ENCODE measurements around the gene TMEM244.
"Not testable (repeated sequence)": the region's sequence is repeated elsewhere in the genome, so short reads cannot be mapped to it uniquely, and the experiment has no call there.

Gene TMEM244

GRCh38 chr6:129802920-129803319, 58.2 kb downstream of the TMEM244 start:
- not testable (repeated sequence) for DNase-seq

- no peak for DNase-seq
Observed at GRCh38 chr6:129801909-129802308, 59.2 kb downstream of the TMEM244 start.

- no peak for DNase-seq
Observed at GRCh38 chr6:129795261-129795660, 65.9 kb downstream of the TMEM244 start.

- DNase-seq = no peak
Observed at GRCh38 chr6:129793447-129793846, 67.7 kb downstream of the TMEM244 start.

GRCh38 chr6:129792049-129792448, 69.1 kb downstream of the TMEM244 start:
- DNase-seq = no peak

GRCh38 chr6:129790785-129791184, 70.3 kb downstream of the TMEM244 start:
- DNase-seq = no peak

GRCh38 chr6:129789974-129790373, 71.1 kb downstream of the TMEM244 start:
- no peak for DNase-seq

- DNase-seq = no peak
Observed at GRCh38 chr6:129787816-129788215, 73.3 kb downstream of the TMEM244 start.

- no peak for DNase-seq
Observed at GRCh38 chr6:129786548-129786947, 74.6 kb downstream of the TMEM244 start.

GRCh38 chr6:129785756-129786135, 75.4 kb downstream of the TMEM244 start:
- no peak for DNase-seq

GRCh38 chr6:129785047-129785755, 75.9 kb downstream of the TMEM244 start:
- DNase-seq = no peak
